Sigmoid colon (tissue), 4 donors: ENCODE results near the gene LSM2.
A peak's percentile ranks its signal among the peaks of the same experiment; 100 is the strongest.

Experiments used
- CTCF ChIP-seq, 4 experiments: fragments of 450-650 bp in 3 of 4; fragments of 200-600 bp in 1 of 4; IDR thresholded peaks; one replicate each; pipeline ENCODE4 v1.5.1; 2016 to 2019; ENCODE audit warnings: antibody characterized with exemption in 4 of 4, mild to moderate bottlenecking in 3 of 4, moderate library complexity in 2 of 4
- EP300 ChIP-seq, 4 donors: sonication (generic); formaldehyde crosslinking; IDR thresholded peaks; one replicate each; pipeline ENCODE4 v1.6.1; 2017; ENCODE audit warnings: antibody characterized with exemption in 4 of 4
- POLR2AphosphoS5 ChIP-seq, 4 donors: sonication (generic); formaldehyde crosslinking; IDR thresholded peaks; one replicate each; pipeline ENCODE4 v1.6.1; 2017; ENCODE audit warnings: antibody characterized with exemption in 4 of 4

- TF ChIP-seq CTCF (IDR thresholded peaks at IDR 0.05) = peak; percentile 32 to 83 (median 70)
- TF ChIP-seq EP300 (IDR thresholded peaks at IDR 0.05) = no peak
- TF ChIP-seq POLR2AphosphoS5 (IDR thresholded peaks at IDR 0.05) = no peak
Observed at GRCh38 chr6:31769684-31770371, 36.9 kb downstream of the LSM2 start.
